Hindlimb muscle (tissue), 1 donor: Measurements from ENCODE around the gene RMND1. TPM values are rescaled to one million over a fixed set of nuclear protein-coding genes. Genes with fewer than 3 reads are reported as not detected.
A peak's percentile ranks its signal among the peaks of the same experiment; 100 is the strongest.
"Not testable (repeated sequence)": the region's sequence is repeated elsewhere in the genome, so short reads cannot be mapped to it uniquely, and the experiment has no call there.

Experiments
- DNase-seq: peaks from one replicate; pipeline ENCODE4 v3.0.0-alpha.2; 2013
- polyA plus RNA-seq: library from polyadenylated mRNA; unstranded; fragments of 120-200 nt; gene quantifications from one replicate; pipeline ENCODE4 v1.2.1, GENCODE V29; 2013; ENCODE audit not compliant: insufficient read length

Gene RMND1
- polyA plus RNA-seq, 1 donor, result 24.3 TPM

DNA sequence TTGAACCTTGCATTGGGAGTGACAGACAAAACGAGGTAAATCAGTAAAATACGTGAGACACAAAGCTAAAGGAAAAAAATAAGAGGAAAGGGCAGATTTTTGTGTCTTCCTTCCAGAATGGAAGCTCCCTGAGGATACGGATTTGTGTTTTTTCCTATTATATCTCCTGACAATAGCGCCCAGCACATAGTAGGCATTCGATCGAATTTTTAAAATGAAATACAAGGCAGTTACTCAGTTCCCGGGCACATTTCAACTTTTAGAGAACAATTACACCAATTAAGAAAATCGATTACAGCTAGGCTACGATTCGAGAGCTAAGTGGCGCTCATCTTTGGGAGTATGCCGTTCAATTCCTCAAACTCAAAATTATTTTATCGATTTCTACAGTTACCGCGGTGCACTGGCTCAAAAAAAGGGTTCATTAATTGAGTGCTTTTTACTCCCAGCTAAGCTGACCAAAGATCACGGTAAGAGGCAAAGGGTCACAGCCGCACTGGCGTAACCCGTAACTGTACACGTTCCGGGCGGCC, 443 bp downstream of the RMND1 start:
- no peak for DNase-seq

DNA sequence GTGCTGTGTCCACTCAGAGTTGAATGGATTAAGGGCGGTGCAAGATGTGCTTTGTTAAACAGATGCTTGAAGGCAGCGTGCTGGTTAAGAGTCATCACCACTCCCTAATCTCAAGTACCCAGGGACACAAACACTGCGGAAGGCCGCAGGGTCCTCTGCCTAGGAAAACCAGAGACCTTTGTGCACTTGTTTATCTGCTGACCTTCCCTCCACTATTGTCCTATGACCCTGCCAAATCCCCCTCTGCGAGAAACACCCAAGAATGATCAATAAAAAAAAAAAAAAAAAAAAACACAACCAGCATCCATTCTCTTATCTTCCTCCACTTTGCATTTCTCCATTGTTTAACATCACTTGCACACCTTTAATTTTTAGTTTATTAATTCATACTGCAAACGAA, 998 bp downstream of the RMND1 start:
- DNase-seq, result not testable (repeated sequence)

DNA sequence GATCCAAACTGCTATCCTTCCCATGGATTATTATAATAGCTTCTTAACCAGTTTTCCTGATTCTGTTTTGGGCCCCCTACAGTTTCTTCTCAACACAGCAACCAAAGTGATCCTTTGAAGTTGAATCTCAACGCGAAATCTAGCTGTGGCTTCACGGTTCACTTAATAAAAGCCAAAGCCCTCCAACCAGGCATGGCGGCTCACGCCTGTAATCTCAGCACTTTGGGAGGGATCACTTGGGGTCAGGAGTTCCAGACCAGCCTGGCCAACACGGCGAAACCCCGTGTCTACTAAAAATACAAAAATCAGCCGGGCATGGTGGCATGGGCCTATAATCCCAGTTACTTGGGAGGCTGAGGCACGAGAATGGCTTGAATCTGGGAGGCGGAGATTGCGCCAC, 3.3 kb downstream of the RMND1 start:
- DNase-seq, result no peak

DNA sequence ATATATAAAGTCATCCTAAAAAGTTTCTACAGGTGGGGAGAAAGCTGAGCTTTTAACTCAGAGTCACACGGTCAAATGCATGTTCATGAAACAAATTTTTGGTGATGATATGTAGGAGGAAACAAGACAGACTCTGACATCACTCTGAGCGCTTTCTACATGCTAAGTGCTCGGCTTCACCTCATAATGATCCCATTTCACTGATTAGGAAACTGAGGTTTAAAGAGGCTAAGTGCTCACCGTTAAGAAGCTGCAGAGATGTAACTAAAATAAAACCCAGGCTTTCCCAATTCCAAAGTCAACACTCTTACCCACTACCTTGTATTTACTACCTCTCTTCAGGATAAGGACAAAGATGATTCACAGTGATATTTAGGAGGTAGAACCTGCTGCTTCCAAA, 4.7 kb downstream of the RMND1 start:
- no peak for DNase-seq

DNA sequence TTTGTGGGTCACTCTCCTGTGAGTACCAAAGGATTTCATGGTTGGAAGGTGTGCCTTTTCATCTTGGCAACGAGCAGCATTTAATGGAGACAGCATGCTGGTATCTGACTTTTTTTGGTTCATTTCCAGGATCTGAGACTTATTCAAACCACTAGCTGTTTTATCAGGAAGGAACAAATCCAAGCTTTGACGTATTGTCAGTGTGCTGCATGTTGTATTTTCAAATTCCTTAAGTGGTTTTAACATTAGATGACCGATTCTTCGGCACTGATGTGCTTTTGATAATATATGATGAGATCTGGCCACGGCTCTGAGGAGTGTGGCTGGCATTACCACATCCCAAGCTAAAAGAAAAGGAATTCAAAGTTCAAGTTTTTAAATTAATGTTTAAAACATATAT, 6.4 kb downstream of the RMND1 start:
- no peak for DNase-seq

DNA sequence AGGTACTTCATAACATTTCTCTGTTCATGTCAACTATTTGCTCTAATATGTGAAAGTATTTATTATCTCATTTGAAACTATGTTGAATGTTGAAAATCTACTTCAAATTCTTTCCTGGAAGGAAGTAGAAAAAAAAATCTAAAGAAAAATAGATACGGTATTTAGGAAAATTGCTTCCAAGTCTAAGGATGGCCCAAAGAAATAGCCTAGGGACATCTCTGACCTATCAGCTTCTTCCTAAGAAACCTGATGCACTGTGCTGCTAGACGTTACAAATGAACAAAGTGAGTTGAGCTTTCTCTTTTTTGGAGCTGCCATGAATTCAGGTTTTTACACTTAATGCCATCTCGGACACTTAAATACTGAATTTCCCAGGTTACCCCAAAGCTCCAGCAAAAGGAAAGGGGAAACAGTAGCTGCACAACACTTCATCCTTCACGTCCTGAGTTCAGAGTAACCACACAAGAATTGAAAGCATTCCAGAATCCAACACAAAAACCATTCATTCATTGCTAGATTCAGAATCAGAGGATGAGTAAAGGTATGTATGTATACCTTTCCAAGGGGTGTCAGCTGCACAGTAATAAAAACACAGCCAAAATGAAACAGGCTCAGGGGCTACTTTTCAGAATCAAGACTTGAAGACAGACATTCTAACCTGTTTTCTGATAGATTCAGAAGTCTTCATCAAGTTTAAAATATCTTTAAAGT, 7.9 kb downstream of the RMND1 start:
- DNase-seq, result no peak

DNA sequence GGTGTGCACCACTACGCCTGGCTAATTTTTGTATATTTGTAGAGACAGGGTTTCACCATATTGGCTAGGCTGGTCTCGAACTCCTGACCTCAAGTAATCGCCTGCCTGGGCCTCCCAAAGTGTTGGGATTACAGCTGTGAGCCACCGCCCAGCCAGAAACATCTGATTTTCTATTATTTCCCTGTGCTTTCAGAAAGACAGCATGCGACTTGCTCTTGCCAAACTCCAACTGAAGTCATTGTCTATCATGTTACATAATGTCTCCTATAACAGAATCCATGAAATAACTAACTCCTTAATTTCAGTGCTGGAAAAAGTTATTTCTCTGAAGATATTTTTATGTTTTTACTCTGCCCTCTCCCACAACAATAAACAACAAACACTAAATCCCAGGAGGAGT, 8.5 kb downstream of the RMND1 start:
- peak; percentile 57 for DNase-seq

DNA sequence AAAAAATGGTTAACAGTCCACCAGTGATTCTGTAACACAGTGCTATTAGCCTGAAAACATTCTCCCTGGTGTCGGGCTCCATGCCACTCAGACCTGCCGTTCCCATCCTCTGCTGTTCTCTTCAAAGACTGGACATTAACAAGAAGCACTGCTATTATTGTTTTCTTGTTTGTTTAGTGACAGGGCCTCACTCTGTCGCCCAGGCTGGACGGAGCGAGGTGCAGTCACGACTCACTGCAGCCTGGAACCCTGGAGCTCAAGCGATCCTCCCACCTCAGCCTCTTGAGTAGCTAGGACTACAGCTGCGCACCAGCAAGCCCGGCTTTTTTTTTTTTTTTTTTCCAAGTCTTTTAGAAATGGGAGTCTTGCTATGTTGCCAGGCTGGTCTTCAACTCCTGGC, 9.6 kb downstream of the RMND1 start:
- DNase-seq, result no peak

DNA sequence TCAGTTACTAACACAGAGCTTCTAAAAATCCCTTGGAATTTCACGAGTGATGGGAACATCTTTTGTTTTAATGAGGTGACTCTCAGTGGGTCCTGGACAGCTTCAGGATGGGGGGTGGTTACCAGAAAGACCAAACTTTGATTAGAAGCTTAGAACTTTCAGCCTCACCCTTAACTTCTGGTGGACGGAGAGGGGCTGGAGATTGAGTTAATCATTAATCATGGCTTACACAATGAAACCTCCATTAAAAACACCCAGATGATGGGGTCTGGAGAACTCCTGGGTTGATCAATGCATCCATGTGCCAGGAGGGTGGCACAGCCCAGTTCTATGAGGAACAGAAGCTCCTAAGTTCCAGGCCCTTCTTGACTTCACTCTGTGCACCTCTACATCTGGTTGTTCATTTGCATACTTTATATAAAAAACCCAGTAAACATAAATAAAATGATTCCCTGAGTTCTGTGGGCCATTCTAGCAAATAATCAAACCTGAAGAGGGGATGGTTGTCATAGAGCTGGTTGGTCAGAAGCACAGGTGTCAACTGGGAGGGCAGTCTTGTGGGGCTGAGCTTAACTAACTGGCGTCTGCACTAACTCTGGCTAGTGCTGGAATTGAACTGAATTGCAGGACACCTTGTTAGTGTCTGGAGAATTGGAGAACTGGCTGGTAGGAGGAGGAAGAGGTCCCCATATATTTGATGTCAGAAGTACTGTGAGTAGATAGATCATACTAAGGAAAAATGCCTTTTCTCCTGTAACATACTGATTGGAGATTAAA, 10.3 kb downstream of the RMND1 start:
- no peak for DNase-seq

DNA sequence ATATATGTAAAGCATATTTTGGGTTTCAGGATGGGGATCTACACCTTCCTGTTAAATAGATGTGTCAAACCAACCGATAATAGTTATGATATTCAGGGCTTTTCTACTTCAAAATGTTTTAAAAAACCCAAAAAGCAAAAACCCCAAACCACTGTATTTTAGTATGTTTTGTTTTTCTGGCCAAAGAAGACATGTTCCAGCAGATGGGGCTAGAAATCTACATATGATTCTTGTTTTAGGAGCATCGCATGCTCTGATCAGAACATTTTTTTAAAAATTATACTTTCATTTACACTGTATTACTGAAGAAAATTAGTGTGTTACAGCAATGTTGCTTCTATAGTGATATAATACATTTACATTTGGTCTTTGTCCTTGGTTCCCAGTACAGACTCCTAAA, 11.0 kb downstream of the RMND1 start:
- peak; percentile 37 for DNase-seq

DNA sequence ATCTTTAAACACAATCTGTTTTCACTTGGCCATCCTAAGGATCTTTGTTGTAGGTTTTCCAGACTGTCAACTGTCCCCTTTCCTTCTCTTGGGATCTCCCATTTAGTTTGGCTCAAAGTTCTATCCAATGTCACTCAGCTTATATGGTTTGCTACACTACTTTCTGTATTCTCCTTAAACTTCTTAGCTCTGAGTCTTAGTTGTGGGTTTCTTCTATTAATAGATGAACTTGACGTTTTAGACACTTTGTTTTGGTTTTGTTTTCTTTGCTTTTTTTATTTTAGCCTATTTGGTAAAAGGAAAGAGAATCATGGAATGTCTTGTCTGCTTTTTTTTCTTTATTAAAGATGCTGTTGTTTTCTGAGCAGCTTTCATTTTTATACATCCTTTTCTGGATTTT, 11.4 kb downstream of the RMND1 start:
- DNase-seq, result no peak

DNA sequence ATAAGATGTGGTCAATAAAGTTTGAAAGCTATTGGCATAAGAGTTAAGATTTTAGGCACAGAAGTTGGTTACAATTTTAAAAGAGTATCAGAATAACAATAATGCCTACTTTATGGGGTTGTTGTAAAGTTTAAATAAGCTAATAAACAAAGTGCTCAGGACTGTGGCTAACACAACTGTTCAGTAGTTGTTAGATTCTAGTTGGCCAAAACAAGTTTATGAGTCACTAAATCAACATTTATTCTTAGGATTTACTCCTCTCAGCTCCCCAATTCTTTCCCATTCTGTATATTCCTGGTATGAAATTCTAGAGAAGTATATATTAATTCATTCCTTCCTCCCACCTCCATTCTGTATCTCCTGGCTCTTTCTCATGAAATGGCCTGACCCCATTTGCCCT, 14.5 kb downstream of the RMND1 start:
- no peak for DNase-seq

DNA sequence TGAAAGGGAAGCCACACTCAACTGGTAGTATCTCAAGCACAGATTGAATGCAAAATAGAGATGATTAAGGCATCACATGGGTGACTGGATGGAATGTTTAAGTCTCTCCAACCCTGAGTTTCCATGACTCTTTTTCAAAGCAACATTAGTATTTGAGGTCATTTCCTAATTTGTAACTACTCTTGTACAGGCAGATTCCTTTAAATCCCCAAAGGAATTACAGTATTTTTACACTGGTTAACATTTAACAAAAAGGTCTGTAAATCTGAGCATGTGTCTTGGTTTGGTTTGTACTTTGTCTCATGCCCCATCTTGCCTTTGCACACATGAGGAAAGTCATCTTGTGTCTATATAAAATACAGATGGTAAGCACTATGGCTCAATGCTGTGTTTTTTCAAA, 15.1 kb downstream of the RMND1 start:
- DNase-seq, result no peak

DNA sequence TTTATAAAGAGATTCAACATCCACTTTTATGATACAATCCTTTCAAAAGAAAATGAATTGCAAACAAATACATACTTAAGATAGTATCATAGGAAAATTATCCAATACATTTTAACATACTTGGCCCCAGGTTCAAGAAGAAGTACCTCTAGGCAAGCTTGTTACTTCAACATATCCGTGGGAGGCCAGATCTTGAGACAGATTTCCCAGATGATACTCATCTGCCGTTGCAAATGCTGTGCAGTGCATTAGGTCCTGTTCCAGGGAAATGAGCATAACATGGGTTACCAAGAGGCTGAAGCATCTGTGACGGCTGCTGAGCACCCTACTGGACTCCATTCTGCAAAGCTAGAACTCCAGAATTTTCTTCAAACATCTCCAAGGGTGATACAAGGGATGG, 15.6 kb downstream of the RMND1 start:
- no peak for DNase-seq

DNA sequence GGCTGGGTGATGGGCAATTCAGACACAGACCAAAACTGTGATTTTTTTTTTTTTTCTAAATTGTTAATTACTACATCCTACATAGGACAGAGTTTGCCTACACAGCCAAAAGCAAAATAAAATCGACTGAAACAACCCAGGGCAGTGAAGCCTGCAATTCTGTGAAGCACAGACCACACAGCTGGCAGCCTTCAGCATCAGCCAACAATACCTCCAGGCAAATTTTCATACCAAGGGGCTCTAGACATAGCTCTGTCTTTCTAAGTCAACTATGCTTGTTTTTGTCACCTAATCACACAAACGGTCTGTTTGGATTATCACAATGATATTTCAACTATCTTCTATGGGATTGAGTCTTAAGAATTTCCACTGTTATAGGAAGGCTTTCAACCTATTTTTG, 17.6 kb downstream of the RMND1 start:
- no peak for DNase-seq

DNA sequence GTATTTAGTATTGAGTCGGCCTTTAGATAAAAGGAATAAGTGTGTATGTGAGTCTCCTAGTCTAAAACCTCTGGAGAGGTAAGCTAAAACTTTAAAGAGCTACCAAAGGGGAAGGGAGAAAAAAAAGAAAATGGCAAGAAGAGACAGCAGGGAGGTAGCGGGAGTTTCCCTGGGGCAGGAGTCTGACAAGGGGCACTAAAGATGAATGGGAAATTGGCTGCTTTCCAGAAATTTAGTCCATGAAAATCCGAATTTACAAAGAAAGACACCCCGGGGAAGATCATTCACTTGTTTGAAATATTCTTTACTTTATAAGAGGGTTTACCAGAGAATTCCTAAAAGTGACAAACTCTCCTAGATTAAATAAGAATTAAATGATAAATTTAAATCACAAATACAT, 19.3 kb downstream of the RMND1 start:
- DNase-seq, result no peak

DNA sequence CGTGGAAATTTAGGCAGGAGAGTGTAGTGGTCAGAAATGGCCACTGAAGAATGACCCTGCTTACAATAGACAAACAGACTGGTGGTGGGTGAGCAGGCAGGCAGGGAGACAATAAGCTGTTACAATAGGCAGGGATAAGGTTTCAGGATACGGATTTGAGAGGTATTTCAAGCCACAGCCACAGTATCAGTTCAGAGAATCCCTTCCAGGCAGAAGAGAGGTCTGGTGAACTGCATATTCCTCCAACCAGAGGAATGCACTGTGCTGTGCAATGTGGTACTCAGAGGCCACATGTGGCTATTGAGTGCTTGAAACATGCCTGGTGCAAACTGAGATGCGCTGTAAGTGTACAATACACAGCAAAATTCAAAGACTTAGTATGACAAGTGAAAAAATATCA, 20.6 kb downstream of the RMND1 start:
- no peak for DNase-seq

DNA sequence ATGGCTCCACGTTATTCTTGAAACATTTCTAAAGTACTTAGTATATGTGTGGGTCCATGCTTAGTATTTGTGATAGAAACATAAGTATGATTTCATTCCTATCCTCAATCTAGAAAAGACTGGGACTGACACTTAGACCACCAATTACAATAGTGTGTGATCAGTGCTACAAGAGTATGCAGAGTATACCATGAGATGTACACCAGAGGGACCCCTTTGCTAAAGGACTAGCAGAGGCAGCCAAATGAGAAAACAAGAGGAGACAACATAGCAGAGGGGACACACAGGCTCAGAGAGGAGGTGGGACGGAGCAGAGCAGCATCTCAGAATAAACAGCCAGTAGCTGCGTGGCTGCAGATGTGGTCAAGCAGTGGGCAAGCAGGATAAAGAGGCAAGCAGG, 21.0 kb downstream of the RMND1 start:
- DNase-seq, result no peak

DNA sequence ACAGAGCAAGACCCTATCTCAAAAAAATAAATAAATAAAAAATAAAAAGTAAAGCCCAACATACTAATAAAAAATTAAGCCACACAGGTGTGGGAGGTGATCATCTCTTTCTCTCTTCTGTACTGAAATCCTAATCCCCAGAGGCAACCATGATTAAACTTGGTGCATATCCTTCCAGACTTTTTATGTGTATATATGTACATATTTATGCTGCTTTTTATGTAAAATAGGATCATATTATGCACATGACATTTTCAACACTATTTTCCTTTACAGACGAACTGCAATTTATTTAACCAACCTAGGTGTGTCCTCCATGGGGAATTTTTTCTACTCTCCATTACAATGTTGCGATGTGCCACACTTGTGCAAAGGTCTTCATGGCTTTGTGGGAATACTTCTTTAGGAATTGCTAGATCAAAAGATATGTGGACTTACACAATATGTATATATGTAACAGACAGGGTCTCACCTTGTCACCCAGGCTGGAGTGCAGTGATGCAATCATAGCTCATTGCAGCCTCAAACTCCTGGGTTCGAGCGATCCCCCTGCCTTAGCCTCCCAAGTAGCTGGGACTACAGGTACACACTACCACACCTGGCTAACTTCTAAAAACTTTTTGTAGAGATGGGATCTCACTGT, 23.7 kb downstream of the RMND1 start:
- no peak for DNase-seq

DNA sequence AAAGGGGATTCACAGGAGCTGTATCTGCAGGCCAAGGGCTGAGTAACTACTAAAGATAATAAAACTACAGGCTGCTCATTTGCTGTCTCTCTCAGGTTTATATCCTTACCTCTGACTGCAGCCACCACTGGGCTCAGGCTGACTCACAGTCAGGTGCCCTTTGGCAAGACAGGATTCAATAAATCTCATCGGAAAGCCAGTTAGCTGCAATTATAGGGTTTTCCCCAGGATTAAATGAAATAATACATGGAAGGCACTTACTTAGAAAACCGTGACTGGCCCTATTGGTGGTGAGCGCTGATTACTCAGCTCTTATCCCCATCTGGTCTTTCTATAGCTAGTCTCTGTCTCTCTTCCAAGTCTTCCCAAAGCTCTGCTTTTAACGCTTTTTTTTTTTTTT, 26.4 kb downstream of the RMND1 start:
- no peak for DNase-seq

DNA sequence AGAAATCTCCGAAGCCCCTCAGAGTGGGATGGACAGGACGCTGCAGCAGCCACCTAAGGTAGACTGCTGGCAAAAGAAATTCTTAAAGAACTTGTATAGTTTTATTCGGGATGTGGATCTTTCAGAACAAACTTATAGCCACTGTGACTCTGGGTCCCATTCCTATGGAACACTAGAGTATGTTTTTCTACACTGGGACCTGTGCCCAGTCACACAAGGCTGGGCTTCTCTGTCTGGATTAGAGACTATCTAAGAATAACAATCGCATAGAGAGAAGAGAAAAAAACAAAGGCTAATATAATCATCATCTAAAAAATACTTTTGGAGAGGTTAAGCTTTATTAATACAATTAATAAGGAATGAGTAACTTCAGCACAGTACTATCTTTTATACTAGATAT, 28.9 kb downstream of the RMND1 start:
- no peak for DNase-seq

DNA sequence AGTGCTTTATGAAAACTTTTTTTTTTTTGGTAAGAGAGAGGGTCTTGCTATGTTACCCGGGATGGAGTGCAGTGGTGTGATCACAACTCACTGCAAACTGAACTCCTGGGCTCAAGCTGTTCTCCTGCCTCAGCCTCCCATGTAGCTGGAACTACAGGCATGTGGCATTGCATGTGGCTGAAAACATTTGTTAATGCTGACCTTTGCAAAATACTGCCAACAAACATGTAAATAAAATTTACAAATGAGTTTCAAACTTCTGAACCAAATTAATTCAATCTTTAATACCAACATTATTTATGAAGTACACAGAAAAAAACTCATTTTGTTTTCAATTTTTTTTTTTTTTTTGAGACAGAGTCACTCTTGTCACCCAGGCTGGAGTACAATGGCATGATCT, 34.4 kb downstream of the RMND1 start:
- DNase-seq, result no peak

DNA sequence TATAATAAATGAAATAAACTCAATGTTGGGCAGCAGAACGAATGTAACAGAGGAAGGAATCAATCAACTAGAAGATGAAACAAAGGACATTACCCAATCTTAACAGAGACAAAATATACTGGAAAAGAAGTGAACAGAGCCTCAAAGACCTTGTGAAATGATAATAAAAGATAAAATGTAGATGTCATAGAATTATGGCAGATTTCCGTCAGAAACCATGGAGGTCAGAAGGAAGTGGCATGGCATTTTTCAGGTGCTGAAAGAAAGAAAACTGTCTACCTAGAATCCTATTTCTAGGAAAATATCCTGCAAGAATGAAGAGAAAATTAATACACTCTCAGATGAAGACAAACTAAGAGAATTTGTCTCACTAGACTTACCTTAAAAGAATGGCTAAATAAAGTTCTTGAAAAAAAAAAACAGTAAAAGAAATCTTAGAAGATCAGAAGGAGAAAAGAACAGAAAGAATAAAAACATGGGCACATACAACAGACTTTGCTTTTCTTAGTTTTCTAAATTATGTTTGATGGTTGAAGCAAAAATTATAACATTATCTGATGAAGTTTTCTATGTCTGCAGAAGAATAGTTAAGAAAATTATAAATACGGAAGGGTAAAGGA, 37.2 kb downstream of the RMND1 start:
- DNase-seq, result no peak
